Right cardiac atrium (tissue), 5 donors: ENCODE data around the gene RTP2. TPM values are rescaled to one million over a fixed set of nuclear protein-coding genes. Genes with fewer than 3 reads are reported as not detected.

Experiments used
- ATAC-seq, 2 donors: fragments of 200-7000 bp; cut with Tn5 transposase; one replicate each; pipeline versions ENCODE4 v1.8.0 to v1.9.1; 2020; ENCODE audit warnings: moderate library complexity in 2 of 2, mild to moderate bottlenecking in 1 of 2
- DNase-seq, 3 donors: peaks; one replicate each; pipeline ENCODE4 v3.0.0-alpha.2; 2020
- H3K27ac ChIP-seq: one replicate; pipeline ENCODE4 v1.5.1; 2013; ENCODE audit warnings: mild to moderate bottlenecking, low read length, control low read depth, moderate library complexity
- H3K27me3 ChIP-seq: one replicate; pipeline ENCODE4 v1.6.1; 2013; ENCODE audit not compliant: control insufficient read depth, insufficient read depth
- H3K4me1 ChIP-seq: one replicate; pipeline ENCODE4 v1.6.1; 2013; ENCODE audit warnings: low read length; ENCODE audit not compliant: control insufficient read depth, insufficient read depth
- H3K4me3 ChIP-seq: one replicate; pipeline ENCODE4 v1.5.1; 2013; ENCODE audit warnings: low read length, control low read depth
- H3K9me3 ChIP-seq: one replicate; pipeline ENCODE4 v1.6.1; 2013; ENCODE audit warnings: low read length; ENCODE audit not compliant: control insufficient read depth
- WGBS: extraction: QIAGEN DNeasy Blood & Tissue Kit; methylation state at CpG from one replicate; pipeline ENCODE4 v1.1.7; 2013; 5-methylcytosine and 5-hydroxymethylcytosine counted together
- intact Hi-C, 4 donors: fragments of 100-400 bp; cut with DNase I; formaldehyde crosslinking; loops; one replicate each; pipeline versions ENCODE4 v1.11.0 to v1.14.0; 2022 to 2023
- polyA plus RNA-seq: library from polyadenylated mRNA; stranded (reverse); fragments of 200-250 nt; gene quantifications from one replicate; pipeline ENCODE4 v1.2.3, GENCODE V29; 2013
- total RNA-seq, 4 donors: library from RNA; stranded (reverse); fragmentation: NEBNext Ultra II Directional; extraction: Animal tissue kit (Norgen Biotek cat#: 25700); gene quantifications; one replicate each; pipeline ENCODE4 v1.2.1, GENCODE V29; 2021
- donor health status: healthy with polysubstance abuse.
- donor health status: DM: no; HTN: yes; CAD: no.
- donor health status: DM: no; HTN: no; CAD: no.
- donor health status: DM: no; HTN: yes; CAD: no; lungs with severe emphysema.
- donor health status: DM: yes; HTN: yes; CAD: no.

Gene RTP2
- total and polyA plus RNA-seq, 5 donors: not detected

DNA sequence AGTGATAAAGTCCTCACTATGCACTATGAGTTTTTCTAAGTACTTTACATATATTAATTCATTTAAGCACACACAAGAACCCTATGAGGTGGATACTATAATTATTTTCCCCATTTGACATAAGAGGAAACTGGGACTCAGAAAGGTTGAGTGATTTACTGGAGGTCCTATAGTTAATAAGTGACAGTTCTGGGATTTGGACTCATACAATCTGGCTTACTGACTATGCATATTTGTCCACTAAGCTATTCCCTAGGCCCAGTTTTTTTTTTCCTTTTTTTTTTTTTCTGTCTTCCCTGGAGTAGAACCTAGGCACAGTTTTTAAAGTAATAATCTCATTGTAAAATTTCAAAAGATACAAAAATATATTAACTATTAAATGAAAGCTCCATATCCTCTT, 6.3 kb upstream of the RTP2 start:
- H3K4me1 ChIP-seq: peaks cover 1% of the 10 kb centered on the region
- intact Hi-C loops: no loop called here
- no peak overlapping the region for H3K4me3 ChIP-seq
- no peaks in the 10 kb centered on the region for H3K27me3 ChIP-seq
- no peaks in the 10 kb centered on the region for H3K9me3 ChIP-seq
- no peak overlapping the region for H3K27ac ChIP-seq
- DNase-seq (no peak), ATAC-seq (no peak)

DNA sequence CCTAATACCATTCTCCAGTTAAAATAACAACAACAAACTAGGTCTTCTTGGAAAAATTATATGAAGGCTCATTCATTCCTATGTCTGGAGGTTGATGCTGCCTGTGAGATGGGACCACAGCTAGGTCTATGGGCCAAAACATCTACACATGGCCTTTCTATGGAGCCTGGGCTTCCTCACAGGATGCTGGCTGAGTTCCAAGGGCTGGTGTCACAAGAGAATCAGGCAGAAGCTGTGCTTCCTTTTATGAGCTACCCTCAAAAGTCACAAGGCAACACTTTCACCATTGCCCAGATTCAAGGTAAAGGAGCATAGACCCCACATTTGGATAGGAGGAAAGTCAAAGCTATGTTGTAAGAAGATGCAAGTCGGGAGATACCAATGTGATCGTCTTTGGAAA, 4.6 kb upstream of the RTP2 start:
- H3K27ac ChIP-seq: no peak overlapping the region
- WGBS: 81% methylated on average over 2 of the region's 2 CpGs
- no peaks in the 10 kb centered on the region for H3K27me3 ChIP-seq
- DNase-seq (peak; percentile 57 to 72 (median 62)), ATAC-seq (peak in 1 of 2 donors; percentile 24)
- H3K9me3 ChIP-seq: no peaks in the 10 kb centered on the region
- H3K4me1 ChIP-seq: peaks cover 1% of the 10 kb centered on the region
- intact Hi-C loops: no loop called here
- no peak overlapping the region for H3K4me3 ChIP-seq

GRCh38 chr3:187705164-187705563, 2.8 kb upstream of the RTP2 start:
- DNase-seq (no peak), ATAC-seq (peak; percentile 51 to 54)
- no peaks in the 10 kb centered on the region for H3K27me3 ChIP-seq
- H3K4me1 ChIP-seq: peaks cover 1% of the 10 kb centered on the region
- intact Hi-C loops: no loop called here
- H3K9me3 ChIP-seq: no peaks in the 10 kb centered on the region
- no peak overlapping the region for H3K4me3 ChIP-seq
- H3K27ac ChIP-seq: no peak overlapping the region

GRCh38 chr3:187700249-187700648, 2.1 kb downstream of the RTP2 start:
- no peak overlapping the region for H3K27ac ChIP-seq
- 95% methylated on average over 2 of the region's 2 CpGs for WGBS
- H3K27me3 ChIP-seq: no peaks in the 10 kb centered on the region
- intact Hi-C loops: no loop called here
- peaks cover 3% of the 10 kb centered on the region for H3K4me1 ChIP-seq
- DNase-seq (no peak), ATAC-seq (no peak)
- no peaks in the 10 kb centered on the region for H3K9me3 ChIP-seq
- H3K4me3 ChIP-seq: no peak overlapping the region

DNA sequence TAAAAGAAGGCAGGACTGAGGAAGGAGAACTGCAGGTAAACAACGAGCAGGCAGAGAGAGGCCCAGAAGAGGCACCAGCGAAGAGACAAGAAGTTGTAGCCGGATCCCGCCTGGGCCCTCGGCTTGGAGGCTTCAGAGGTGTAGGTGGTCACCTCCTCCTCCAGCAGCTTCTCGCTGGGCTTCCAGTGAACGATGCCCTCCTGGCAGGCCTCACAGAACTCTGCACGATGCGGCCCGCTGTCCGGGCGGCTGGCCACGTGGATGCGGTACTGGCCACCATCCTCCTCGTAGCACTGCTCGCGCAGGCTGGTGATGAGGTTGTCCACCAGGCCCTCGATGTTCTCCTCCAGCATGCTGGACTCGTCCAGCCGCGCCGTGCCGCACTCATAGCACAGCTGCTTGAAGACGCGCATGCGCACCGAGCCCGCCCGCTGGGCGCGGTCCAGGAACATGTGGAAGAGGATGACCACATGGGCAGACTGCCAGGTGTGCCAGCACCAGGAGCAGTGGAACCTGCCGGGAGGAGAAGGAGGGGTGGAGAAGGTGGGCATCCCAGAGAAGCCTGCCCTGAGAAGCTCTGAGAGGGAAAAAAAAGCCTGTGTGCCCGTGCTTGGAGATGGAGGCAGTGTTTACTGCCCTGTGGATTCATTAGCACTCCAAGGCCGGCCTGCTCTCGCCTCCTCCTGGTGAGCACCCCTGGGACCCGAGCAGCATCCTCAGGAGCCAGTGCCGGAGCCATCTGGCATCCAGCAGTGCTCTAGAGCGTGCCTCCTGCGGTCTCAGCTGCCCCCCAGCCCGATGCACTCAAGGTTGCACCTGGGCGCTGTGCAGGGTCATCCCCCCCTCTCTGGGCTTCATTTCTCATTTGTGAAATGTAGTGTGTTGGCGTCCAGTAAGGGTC, 3.6 kb downstream of the RTP2 start:
- Histone ChIP-seq H3K27ac (no peak overlapping the region), H3K4me1 (peaks cover 3% of the 10 kb centered on the region), H3K4me3 (no peak overlapping the region), H3K27me3 (no peaks in the 10 kb centered on the region), H3K9me3 (no peaks in the 10 kb centered on the region)
- intact Hi-C loops: no loop called here
- WGBS: 94% methylated on average over 39 of the region's 42 CpGs
- ATAC-seq (no peak), DNase-seq (peak in 1 of 3 donors; percentile 36)

DNA sequence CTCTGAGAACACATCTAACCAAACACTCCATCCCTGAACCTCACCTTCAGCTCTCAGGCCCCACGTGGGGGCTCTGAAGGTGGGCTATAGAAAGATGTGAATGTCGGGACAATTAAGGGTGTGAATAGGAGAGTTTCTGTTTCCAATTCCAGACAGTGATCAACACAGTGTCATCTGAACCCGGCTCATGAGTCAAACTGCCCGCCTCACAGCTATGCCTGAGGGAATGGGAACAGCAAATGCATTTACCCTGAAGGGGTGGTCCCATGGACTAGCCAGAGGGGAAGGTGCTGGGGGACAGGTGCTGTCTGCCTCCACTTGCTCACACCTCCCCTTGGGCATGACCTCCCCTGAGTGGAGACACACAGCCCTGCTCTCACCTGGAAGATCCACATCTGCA, 6.3 kb downstream of the RTP2 start:
- 57% methylated on average over 4 of the region's 4 CpGs for WGBS
- H3K27ac ChIP-seq: no peak overlapping the region

GRCh38 chr3:187695449-187695848, 6.9 kb downstream of the RTP2 start:
- Histone ChIP-seq H3K27me3 (no peaks in the 10 kb centered on the region), H3K27ac (no peak overlapping the region), H3K9me3 (no peaks in the 10 kb centered on the region), H3K4me3 (no peak overlapping the region), H3K4me1 (peaks cover 3% of the 10 kb centered on the region)
- DNase-seq (no peak), ATAC-seq (peak in 1 of 2 donors; percentile 19)
- 66% methylated on average over 4 of the region's 4 CpGs for WGBS
- intact Hi-C loops: no loop called here

More for the DNA sequence above, 6.3 kb downstream of the RTP2 start:
- no peak overlapping the region for H3K4me3 ChIP-seq
- H3K4me1 ChIP-seq: peaks cover 3% of the 10 kb centered on the region
- no peak for ATAC-seq
- H3K27me3 ChIP-seq: no peaks in the 10 kb centered on the region
- no peak for DNase-seq
- H3K9me3 ChIP-seq: no peaks in the 10 kb centered on the region
- intact Hi-C loops: no loop called here

- WGBS: 21% methylated on average over 3 of the region's 3 CpGs
- no peak for DNase-seq
- H3K27me3 ChIP-seq: no peaks in the 10 kb centered on the region
- no peak overlapping the region for H3K4me3 ChIP-seq
- H3K27ac ChIP-seq: no peak overlapping the region
- intact Hi-C loops: no loop called here
- peaks cover 3% of the 10 kb centered on the region for H3K4me1 ChIP-seq
- ATAC-seq: no peak
- no peaks in the 10 kb centered on the region for H3K9me3 ChIP-seq
These were observed 7.6 kb downstream of the RTP2 start for GRCh38 chr3:187694801-187695200.

- intact Hi-C loops: no loop called here
- Histone ChIP-seq H3K9me3 (no peaks in the 10 kb centered on the region), H3K27me3 (no peaks in the 10 kb centered on the region), H3K27ac (no peak overlapping the region), H3K4me1 (peaks cover 3% of the 10 kb centered on the region), H3K4me3 (no peak overlapping the region)
- ATAC-seq (no peak), DNase-seq (no peak)
- 98% methylated on average over 1 of the region's 1 CpG for WGBS
These were observed 8.9 kb downstream of the RTP2 start for GRCh38 chr3:187693431-187693830.

- DNase-seq (no peak), ATAC-seq (no peak)
- H3K27me3 ChIP-seq: no peaks in the 10 kb centered on the region
- H3K4me1 ChIP-seq: no peaks in the 10 kb centered on the region
- no peak overlapping the region for H3K27ac ChIP-seq
- no peak overlapping the region for H3K4me3 ChIP-seq
- WGBS: 57% methylated on average over 4 of the region's 4 CpGs
- intact Hi-C loops: no loop called here
- no peaks in the 10 kb centered on the region for H3K9me3 ChIP-seq
These were observed 12.4 kb downstream of the RTP2 start for GRCh38 chr3:187689984-187690383.

DNA sequence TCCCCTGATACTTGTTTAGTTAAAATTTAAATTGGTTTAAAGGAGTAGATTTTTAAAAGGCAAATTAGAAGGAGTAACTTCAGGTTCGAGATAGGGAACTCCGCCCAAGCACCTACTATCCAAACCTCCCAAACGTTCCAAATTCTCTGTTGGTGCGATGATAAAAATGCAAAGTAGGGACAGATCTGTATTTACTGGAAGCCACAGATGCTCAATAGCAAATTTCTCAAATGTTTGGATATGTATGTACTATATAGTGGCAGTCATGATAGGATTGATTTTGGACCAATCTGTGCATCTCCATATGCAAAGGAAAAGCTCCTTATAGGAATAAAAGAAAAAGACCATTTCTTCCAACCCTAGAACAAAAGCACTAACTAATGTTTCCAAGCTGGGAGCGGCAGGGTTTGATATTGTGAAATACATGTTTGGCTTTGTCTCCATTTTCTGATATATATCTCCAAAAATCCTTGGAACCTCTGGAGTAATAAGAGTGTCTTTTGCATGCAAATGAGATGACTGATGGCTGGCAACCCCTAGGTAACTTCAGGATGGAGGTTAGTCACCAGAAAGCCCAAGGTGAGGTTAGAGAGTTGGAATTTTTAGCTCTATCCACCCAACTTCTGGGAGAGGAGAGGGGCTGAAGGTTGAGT, 15.6 kb downstream of the RTP2 start:
- intact Hi-C loops: no loop called here
- no peak overlapping the region for H3K4me3 ChIP-seq
- peaks cover 2% of the 10 kb centered on the region for H3K27me3 ChIP-seq
- no peak for ATAC-seq
- no peaks in the 10 kb centered on the region for H3K4me1 ChIP-seq
- H3K27ac ChIP-seq: no peak overlapping the region
- DNase-seq: no peak
- WGBS: 95% methylated on average over 5 of the region's 5 CpGs
- H3K9me3 ChIP-seq: no peaks in the 10 kb centered on the region
